Osteoblast (primary cell): ENCODE data around the gene KRT12. TPM values are rescaled to one million over a fixed set of nuclear protein-coding genes. Genes with fewer than 3 reads are reported as not detected.
"Not testable (repeated sequence)": the region's sequence is repeated elsewhere in the genome, so short reads cannot be mapped to it uniquely, and the experiment has no call there.

Experiments used
- DNase-seq: peaks from one replicate; pipeline ENCODE4 v3.0.0; 2011; ENCODE audit warnings: low spot score, mixed read lengths; ENCODE audit not compliant: insufficient read length; ENCODE audit errors: missing footprints
- H2AFZ ChIP-seq: 2 replicates; pipeline ENCODE4 v1.6.0; 2011; ENCODE audit warnings: mild to moderate bottlenecking, low read length
- H3K27ac ChIP-seq: 2 replicates; pipeline ENCODE4 v1.5.1; 2011; ENCODE audit warnings: mild to moderate bottlenecking, low read depth, low read length, moderate library complexity
- H3K27me3 ChIP-seq: 2 replicates; pipeline ENCODE4 v1.6.0; 2012; ENCODE audit warnings: mild to moderate bottlenecking, control low read depth, inconsistent platforms, low read length, moderate library complexity; ENCODE audit not compliant: insufficient read depth
- H3K36me3 ChIP-seq: 2 replicates; pipeline ENCODE4 v1.5.1; 2011; ENCODE audit warnings: mild to moderate bottlenecking, low read length, control low read depth, moderate library complexity; ENCODE audit not compliant: insufficient read depth
- H3K4me1 ChIP-seq: 2 replicates; pipeline ENCODE4 v1.5.1; 2011; ENCODE audit warnings: mild to moderate bottlenecking, low read length, control low read depth, moderate library complexity; ENCODE audit not compliant: insufficient read depth
- H3K4me2 ChIP-seq: 2 replicates; pipeline ENCODE4 v1.6.0; 2011; ENCODE audit warnings: mild to moderate bottlenecking, low read length; ENCODE audit not compliant: insufficient read depth
- H3K4me3 ChIP-seq: fragments of 200-600 bp; sonication (generic); 3 replicates; pipeline ENCODE4 v1.5.1; 2012; ENCODE audit warnings: mild to moderate bottlenecking, low read length, inconsistent platforms; ENCODE audit not compliant: insufficient read depth
- H3K79me2 ChIP-seq: 2 replicates; pipeline ENCODE4 v1.6.0; 2012; ENCODE audit warnings: mild to moderate bottlenecking, low read length, control low read depth, inconsistent platforms; ENCODE audit not compliant: insufficient read depth
- H3K9me3 ChIP-seq: 2 replicates; pipeline ENCODE4 v1.5.1; 2011; ENCODE audit warnings: low read depth, low read length, control low read depth
- H4K20me1 ChIP-seq: 2 replicates; pipeline ENCODE4 v1.6.0; 2012; ENCODE audit warnings: mild to moderate bottlenecking, low read length, control low read depth; ENCODE audit not compliant: insufficient read depth
- CTCF ChIP-seq: IDR thresholded peaks from 2 replicates; pipeline ENCODE4 v1.5.1; 2011; ENCODE audit warnings: mild to moderate bottlenecking, low read depth, low read length, moderate library complexity; ENCODE audit errors: extremely low read depth
- total RNA-seq: library from RNA; depleted of rRNA; stranded (reverse); fragments of >200 nt; gene quantifications from 2 replicates; pipeline ENCODE4 v1.2.3, GENCODE V29; 2012

The KRT12 gene
- total RNA-seq, 1 donor, result not detected

- Histone ChIP-seq H2AFZ (no peak overlapping the region), H3K4me3 (no peak overlapping the region), H3K4me2 (no peak overlapping the region), H3K36me3 (peaks cover 11% of the 10 kb centered on the region), H3K79me2 (peaks cover 21% of the 10 kb centered on the region), H3K4me1 (peaks cover 8% of the 10 kb centered on the region), H3K27me3 (no peaks in the 10 kb centered on the region), H4K20me1 (no peaks in the 10 kb centered on the region), H3K27ac (no peak overlapping the region), H3K9me3 (no peaks in the 10 kb centered on the region)
- no peak for DNase-seq
- no peak for TF ChIP-seq CTCF
These were observed 50.5 kb downstream of the KRT12 start for GRCh38 chr17:40816569-40816968.

- H3K36me3 ChIP-seq, result peaks cover 11% of the 10 kb centered on the region
- H4K20me1 ChIP-seq, result no peaks in the 10 kb centered on the region
- peaks cover 17% of the 10 kb centered on the region for H3K79me2 ChIP-seq
- H3K4me3 ChIP-seq, result no peak overlapping the region
- H2AFZ ChIP-seq, result no peak overlapping the region
- H3K27ac ChIP-seq, result no peak overlapping the region
- no peak overlapping the region for H3K4me2 ChIP-seq
- H3K27me3 ChIP-seq, result no peaks in the 10 kb centered on the region
- H3K9me3 ChIP-seq, result no peaks in the 10 kb centered on the region
- peaks cover 14% of the 10 kb centered on the region for H3K4me1 ChIP-seq
- DNase-seq, result no peak
- no peak for TF ChIP-seq CTCF
These were observed 51.6 kb downstream of the KRT12 start for GRCh38 chr17:40815381-40815780.

GRCh38 chr17:40814657-40815056 lies 52.4 kb downstream of the KRT12 start:
- Histone ChIP-seq H3K79me2 (peaks cover 11% of the 10 kb centered on the region), H3K4me1 (peaks cover 17% of the 10 kb centered on the region), H3K36me3 (peaks cover 11% of the 10 kb centered on the region)
- H4K20me1 ChIP-seq, H2AFZ ChIP-seq, H3K4me3 ChIP-seq, H3K27ac ChIP-seq, H3K27me3 ChIP-seq, H3K4me2 ChIP-seq, H3K9me3 ChIP-seq, DNase-seq: not testable (repeated sequence)

- Histone ChIP-seq H3K9me3 (no peaks in the 10 kb centered on the region), H3K27me3 (no peaks in the 10 kb centered on the region), H3K4me1 (peaks cover 18% of the 10 kb centered on the region), H3K27ac (no peak overlapping the region), H3K36me3 (peaks cover 11% of the 10 kb centered on the region), H4K20me1 (no peaks in the 10 kb centered on the region), H3K4me2 (no peak overlapping the region), H3K4me3 (no peak overlapping the region), H3K79me2 (peaks cover 8% of the 10 kb centered on the region), H2AFZ (no peak overlapping the region)
- no peak for TF ChIP-seq CTCF
- DNase-seq, result no peak
These were observed 53.2 kb downstream of the KRT12 start for GRCh38 chr17:40813804-40814203.

GRCh38 chr17:40812639-40813038 lies 54.4 kb downstream of the KRT12 start:
- H3K36me3 ChIP-seq, result peaks cover 8% of the 10 kb centered on the region
- H3K79me2 ChIP-seq, result peaks cover 2% of the 10 kb centered on the region
- H3K4me1 ChIP-seq, result peaks cover 18% of the 10 kb centered on the region
- H3K4me2 ChIP-seq, result no peak overlapping the region
- no peak overlapping the region for H3K27ac ChIP-seq
- TF ChIP-seq CTCF, result no peak
- H3K27me3 ChIP-seq, result no peaks in the 10 kb centered on the region
- no peak for DNase-seq
- H3K4me3 ChIP-seq, result no peak overlapping the region
- H2AFZ ChIP-seq, result no peak overlapping the region
- H3K9me3 ChIP-seq, result no peaks in the 10 kb centered on the region
- no peaks in the 10 kb centered on the region for H4K20me1 ChIP-seq
